Neural progenitor cell (in vitro differentiated cells): ENCODE results near the gene NPW. TPM values are rescaled to one million over a fixed set of nuclear protein-coding genes. Genes with fewer than 3 reads are reported as not detected.

Experiments
- DNase-seq: peaks from one replicate; pipeline ENCODE4 v3.0.0-alpha.2; 2016; ENCODE audit warnings: low spot score
- H2AFZ ChIP-seq: fragments of 200-600 bp; sonication (generic); replicated peaks from 2 replicates; pipeline ENCODE4 v1.6.1; 2016; ENCODE audit warnings: antibody characterized with exemption
- H3F3A ChIP-seq: fragments of 200-600 bp; sonication (generic); 2 replicates; pipeline ENCODE4 v1.6.1; 2016; ENCODE audit warnings: antibody characterized with exemption, low read depth
- H3K27ac ChIP-seq: fragments of 200-600 bp; sonication (generic); 2 replicates; pipeline ENCODE4 v1.5.1; 2016; ENCODE audit warnings: mild to moderate bottlenecking
- H3K27me3 ChIP-seq: fragments of 200-600 bp; sonication (generic); 2 replicates; pipeline ENCODE4 v1.6.1; 2016; ENCODE audit warnings: mild to moderate bottlenecking, moderate library complexity
- H3K36me3 ChIP-seq: fragments of 200-600 bp; sonication (generic); 2 replicates; pipeline ENCODE4 v1.5.1; 2016
- H3K4me1 ChIP-seq: fragments of 200-600 bp; sonication (generic); 2 replicates; pipeline ENCODE4 v1.6.1; 2016; ENCODE audit warnings: mixed run types
- H3K4me2 ChIP-seq: fragments of 200-600 bp; sonication (generic); 2 replicates; pipeline ENCODE4 v1.6.1; 2016
- H3K4me3 ChIP-seq: fragments of 200-600 bp; sonication (generic); 2 replicates; pipeline ENCODE4 v1.5.1; 2016
- H3K79me2 ChIP-seq: fragments of 200-600 bp; sonication (generic); 2 replicates; pipeline ENCODE4 v1.6.1; 2016; ENCODE audit warnings: low read depth
- H3K9ac ChIP-seq: fragments of 200-600 bp; sonication (generic); 2 replicates; pipeline ENCODE4 v1.6.1; 2016
- H3K9me3 ChIP-seq: fragments of 200-600 bp; sonication (generic); 2 replicates; pipeline ENCODE4 v1.5.1; 2016; ENCODE audit warnings: low read depth
- H4K20me1 ChIP-seq: fragments of 200-600 bp; sonication (generic); 2 replicates; pipeline ENCODE4 v1.6.1; 2016; ENCODE audit warnings: low read depth
- H3K27ac Mint-ChIP-seq: 3 replicates; pipeline ENCODE4 v1.8.0; 2021; ENCODE audit warnings: mixed read lengths
- H3K27me3 Mint-ChIP-seq: 2 replicates; pipeline ENCODE4 v1.8.0; 2022; ENCODE audit warnings: low read depth, mild to moderate bottlenecking, inconsistent platforms, moderate library complexity, mixed read lengths; ENCODE audit not compliant: insufficient read depth
- H3K36me3 Mint-ChIP-seq: 3 replicates; pipeline ENCODE4 v1.8.0; 2021; ENCODE audit warnings: mixed read lengths
- H3K4me1 Mint-ChIP-seq: 3 replicates; pipeline ENCODE4 v1.8.0; 2021; ENCODE audit warnings: mixed read lengths
- H3K4me3 Mint-ChIP-seq: 3 replicates; pipeline ENCODE4 v1.8.0; 2021; ENCODE audit warnings: mild to moderate bottlenecking, moderate library complexity, mixed read lengths
- H3K9me3 Mint-ChIP-seq: 3 replicates; pipeline ENCODE4 v1.8.0; 2020; ENCODE audit warnings: mixed read lengths
- EZH2 ChIP-seq: fragments of 200-600 bp; sonication (generic); IDR thresholded peaks from 2 replicates; pipeline ENCODE4 v1.6.1; 2017; ENCODE audit warnings: antibody characterized with exemption, mild to moderate bottlenecking, moderate library complexity
- EZH2phosphoT487 ChIP-seq: fragments of 200-600 bp; sonication (generic); IDR thresholded peaks from 2 replicates; pipeline ENCODE4 v1.6.1; 2017; ENCODE audit warnings: antibody characterized with exemption
- total RNA-seq: library from RNA; depleted of rRNA; stranded (reverse); fragments of >200 nt; gene quantifications from 2 replicates; pipeline ENCODE4 v1.2.3, GENCODE V29; 2015; ENCODE audit warnings: low replicate concordance
- TF ChIP-seq, protein P1 (sequence below): fragments of 200-600 bp; sonication (generic); IDR thresholded peaks from 2 replicates; pipeline ENCODE4 v1.5.1; 2017; ENCODE audit warnings: antibody characterized with exemption, mild to moderate bottlenecking

The NPW gene
- total RNA-seq, 1 donor from 2014 or later: not detected

DNA sequence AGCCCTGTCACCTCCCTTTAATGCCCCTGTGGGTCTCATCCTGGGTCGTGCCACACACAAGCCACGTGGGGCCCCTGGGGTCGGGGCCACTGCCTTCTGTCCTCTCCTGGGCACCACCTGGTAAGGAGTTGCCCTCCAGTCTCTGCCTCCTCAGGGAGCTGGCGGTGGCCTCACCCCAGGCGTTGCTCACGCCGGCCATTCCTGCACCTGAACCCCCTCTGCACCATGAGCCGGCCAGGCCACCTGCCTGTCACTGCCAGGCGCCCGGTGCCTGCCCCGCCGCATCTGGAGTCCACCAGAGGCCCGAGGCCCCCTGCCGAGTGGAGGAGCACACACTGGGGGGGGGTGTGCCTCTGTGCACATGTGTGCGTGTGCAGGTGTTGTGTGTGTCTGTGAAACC is 17.5 kb downstream of the NPW start:
- DNase-seq: no peak
- H2AFZ ChIP-seq: no peak overlapping the region
- H3F3A ChIP-seq: no peaks in the 10 kb centered on the region
- TF ChIP-seq EZH2 (no peak), EZH2phosphoT487 (no peak)
- TF ChIP-seq, protein P1, sequence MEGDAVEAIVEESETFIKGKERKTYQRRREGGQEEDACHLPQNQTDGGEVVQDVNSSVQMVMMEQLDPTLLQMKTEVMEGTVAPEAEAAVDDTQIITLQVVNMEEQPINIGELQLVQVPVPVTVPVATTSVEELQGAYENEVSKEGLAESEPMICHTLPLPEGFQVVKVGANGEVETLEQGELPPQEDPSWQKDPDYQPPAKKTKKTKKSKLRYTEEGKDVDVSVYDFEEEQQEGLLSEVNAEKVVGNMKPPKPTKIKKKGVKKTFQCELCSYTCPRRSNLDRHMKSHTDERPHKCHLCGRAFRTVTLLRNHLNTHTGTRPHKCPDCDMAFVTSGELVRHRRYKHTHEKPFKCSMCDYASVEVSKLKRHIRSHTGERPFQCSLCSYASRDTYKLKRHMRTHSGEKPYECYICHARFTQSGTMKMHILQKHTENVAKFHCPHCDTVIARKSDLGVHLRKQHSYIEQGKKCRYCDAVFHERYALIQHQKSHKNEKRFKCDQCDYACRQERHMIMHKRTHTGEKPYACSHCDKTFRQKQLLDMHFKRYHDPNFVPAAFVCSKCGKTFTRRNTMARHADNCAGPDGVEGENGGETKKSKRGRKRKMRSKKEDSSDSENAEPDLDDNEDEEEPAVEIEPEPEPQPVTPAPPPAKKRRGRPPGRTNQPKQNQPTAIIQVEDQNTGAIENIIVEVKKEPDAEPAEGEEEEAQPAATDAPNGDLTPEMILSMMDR: no peak
- Mint-ChIP-seq H3K4me3 (no peak overlapping the region), H3K27me3 (peaks cover 2% of the 10 kb centered on the region), H3K4me1 (peaks cover 6% of the 10 kb centered on the region), H3K9me3 (no peaks in the 10 kb centered on the region), H3K36me3 (no peaks in the 10 kb centered on the region), H3K27ac (no peak overlapping the region)
- H3K27me3 ChIP-seq: no peaks in the 10 kb centered on the region
- H3K79me2 ChIP-seq: no peaks in the 10 kb centered on the region
- no peaks in the 10 kb centered on the region for H4K20me1 ChIP-seq
- peaks cover 6% of the 10 kb centered on the region for H3K4me1 ChIP-seq
- H3K4me3 ChIP-seq: no peak overlapping the region
- no peaks in the 10 kb centered on the region for H3K36me3 ChIP-seq
- H3K9me3 ChIP-seq: no peaks in the 10 kb centered on the region
- H3K9ac ChIP-seq: no peak overlapping the region
- no peak overlapping the region for H3K27ac ChIP-seq
- no peak overlapping the region for H3K4me2 ChIP-seq

DNA sequence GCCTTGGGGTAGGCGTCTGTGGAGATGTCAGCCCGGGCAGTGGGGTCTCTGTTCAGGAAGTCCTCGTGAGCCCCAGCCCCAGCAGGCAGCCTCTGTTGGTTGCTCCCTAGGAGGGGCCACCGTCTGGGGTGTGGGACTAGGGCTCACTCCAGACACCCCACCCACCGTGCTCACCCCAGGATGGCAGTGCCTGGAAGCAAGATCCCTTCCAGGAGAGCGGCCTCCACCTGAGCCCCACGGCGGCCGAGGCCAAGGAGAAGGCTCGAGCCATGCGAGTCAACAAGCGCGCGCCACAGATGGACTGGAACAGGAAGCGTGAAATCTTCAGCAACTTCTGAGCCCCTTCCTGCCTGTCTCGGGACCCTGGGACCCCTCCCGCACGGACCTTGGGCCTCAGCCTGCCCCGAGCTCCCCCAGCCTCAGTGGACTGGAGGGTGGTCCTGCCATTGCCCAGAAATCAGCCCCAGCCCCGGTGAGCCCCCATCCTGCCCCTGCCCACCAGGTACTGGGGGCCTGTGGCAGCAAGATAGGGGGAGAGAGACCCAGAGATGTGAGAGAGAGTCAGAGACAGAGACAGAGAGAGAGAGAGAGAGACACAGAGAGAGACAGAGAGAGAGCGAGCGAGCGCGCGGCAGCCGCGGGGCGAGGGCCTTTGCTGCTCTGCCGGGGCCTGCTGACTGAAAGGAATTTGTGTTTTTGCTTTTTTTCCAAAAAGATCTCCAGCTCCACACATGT is 18.2 kb downstream of the NPW start:
- Histone ChIP-seq H3K9ac (no peak overlapping the region), H2AFZ (no peak overlapping the region), H3K9me3 (no peaks in the 10 kb centered on the region), H3K4me2 (no peak overlapping the region), H3K27me3 (no peaks in the 10 kb centered on the region), H3K27ac (no peak overlapping the region), H3K4me3 (no peak overlapping the region), H3K4me1 (peaks cover 6% of the 10 kb centered on the region), H3F3A (no peaks in the 10 kb centered on the region), H3K36me3 (no peaks in the 10 kb centered on the region), H4K20me1 (no peaks in the 10 kb centered on the region), H3K79me2 (no peaks in the 10 kb centered on the region)
- no peaks in the 10 kb centered on the region for H3K36me3 Mint-ChIP-seq
- H3K4me1 Mint-ChIP-seq: peaks cover 3% of the 10 kb centered on the region
- DNase-seq: no peak
- TF ChIP-seq EZH2phosphoT487: no peak
- TF ChIP-seq, protein P1: no peak
- no peak for TF ChIP-seq EZH2
- H3K4me3 Mint-ChIP-seq: no peak overlapping the region
- H3K27me3 Mint-ChIP-seq: peaks cover 2% of the 10 kb centered on the region
- H3K9me3 Mint-ChIP-seq: no peaks in the 10 kb centered on the region
- H3K27ac Mint-ChIP-seq: no peak overlapping the region

DNA sequence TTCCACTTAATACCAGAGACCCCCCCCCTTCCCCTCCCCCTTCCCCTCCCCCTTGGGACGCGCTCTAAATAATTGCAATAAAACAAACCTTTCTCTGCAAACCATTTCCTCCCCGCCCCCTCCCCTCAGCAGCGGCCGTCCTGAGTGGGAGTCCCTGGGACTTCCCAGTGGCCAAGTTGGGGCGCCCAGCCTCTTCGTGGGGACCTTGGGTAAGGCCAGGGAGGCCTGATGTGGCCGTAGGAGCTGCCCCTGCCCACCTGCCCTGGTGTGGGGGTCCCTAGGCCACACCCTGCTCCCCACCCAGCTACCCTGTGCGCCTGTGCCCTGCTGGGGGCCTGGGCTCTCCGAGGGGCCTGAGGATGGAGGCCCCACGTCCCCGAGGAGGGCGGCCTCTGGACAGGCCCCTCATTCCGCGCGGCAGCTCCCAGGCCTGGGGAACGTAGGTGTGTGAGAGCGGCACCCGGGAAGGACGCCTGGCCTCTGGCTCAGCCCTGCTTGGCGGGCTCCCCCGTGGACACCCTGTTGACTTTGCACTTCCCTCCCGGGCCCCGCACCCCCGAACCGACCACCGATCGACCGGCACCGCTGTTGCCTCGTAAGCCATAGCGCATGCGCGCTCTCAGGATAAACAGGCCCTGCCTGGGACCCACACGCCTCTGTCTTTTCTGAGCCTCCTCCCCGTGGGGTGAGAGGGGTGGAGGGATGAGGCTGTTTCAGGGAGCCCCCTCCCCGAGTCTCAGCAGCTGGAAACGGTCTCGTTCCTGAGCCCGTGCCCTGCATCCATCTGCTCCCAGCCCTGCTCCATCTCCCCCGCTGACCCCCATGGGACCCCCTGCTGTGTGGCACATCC is 19.0 kb downstream of the NPW start:
- Histone ChIP-seq H3K27ac (no peak overlapping the region), H3K4me3 (no peak overlapping the region), H3K79me2 (no peaks in the 10 kb centered on the region), H3K9me3 (no peaks in the 10 kb centered on the region), H3K4me2 (no peak overlapping the region), H3F3A (no peaks in the 10 kb centered on the region), H3K4me1 (peaks cover 6% of the 10 kb centered on the region), H4K20me1 (no peaks in the 10 kb centered on the region), H3K27me3 (no peaks in the 10 kb centered on the region), H3K9ac (no peak overlapping the region), H3K36me3 (no peaks in the 10 kb centered on the region), H2AFZ (no peak overlapping the region)
- peaks cover 3% of the 10 kb centered on the region for H3K4me1 Mint-ChIP-seq
- H3K4me3 Mint-ChIP-seq: no peak overlapping the region
- no peaks in the 10 kb centered on the region for H3K9me3 Mint-ChIP-seq
- TF ChIP-seq, protein P1: no peak
- no peak for TF ChIP-seq EZH2phosphoT487
- no peak for TF ChIP-seq EZH2
- H3K36me3 Mint-ChIP-seq: no peaks in the 10 kb centered on the region
- peak overlapping the region; percentile 53 for H3K27ac Mint-ChIP-seq
- DNase-seq: no peak
- H3K27me3 Mint-ChIP-seq: peaks cover 2% of the 10 kb centered on the region
